ENCODE data around the gene OPA1. TPM values are rescaled to one million over a fixed set of nuclear protein-coding genes. Genes with fewer than 3 reads are reported as not detected.

Gene OPA1, protein sequence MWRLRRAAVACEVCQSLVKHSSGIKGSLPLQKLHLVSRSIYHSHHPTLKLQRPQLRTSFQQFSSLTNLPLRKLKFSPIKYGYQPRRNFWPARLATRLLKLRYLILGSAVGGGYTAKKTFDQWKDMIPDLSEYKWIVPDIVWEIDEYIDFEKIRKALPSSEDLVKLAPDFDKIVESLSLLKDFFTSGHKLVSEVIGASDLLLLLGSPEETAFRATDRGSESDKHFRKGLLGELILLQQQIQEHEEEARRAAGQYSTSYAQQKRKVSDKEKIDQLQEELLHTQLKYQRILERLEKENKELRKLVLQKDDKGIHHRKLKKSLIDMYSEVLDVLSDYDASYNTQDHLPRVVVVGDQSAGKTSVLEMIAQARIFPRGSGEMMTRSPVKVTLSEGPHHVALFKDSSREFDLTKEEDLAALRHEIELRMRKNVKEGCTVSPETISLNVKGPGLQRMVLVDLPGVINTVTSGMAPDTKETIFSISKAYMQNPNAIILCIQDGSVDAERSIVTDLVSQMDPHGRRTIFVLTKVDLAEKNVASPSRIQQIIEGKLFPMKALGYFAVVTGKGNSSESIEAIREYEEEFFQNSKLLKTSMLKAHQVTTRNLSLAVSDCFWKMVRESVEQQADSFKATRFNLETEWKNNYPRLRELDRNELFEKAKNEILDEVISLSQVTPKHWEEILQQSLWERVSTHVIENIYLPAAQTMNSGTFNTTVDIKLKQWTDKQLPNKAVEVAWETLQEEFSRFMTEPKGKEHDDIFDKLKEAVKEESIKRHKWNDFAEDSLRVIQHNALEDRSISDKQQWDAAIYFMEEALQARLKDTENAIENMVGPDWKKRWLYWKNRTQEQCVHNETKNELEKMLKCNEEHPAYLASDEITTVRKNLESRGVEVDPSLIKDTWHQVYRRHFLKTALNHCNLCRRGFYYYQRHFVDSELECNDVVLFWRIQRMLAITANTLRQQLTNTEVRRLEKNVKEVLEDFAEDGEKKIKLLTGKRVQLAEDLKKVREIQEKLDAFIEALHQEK
- total RNA-seq (10 to 100 TPM; 45.9 to 58.7 (median 49.0) TPM), polyA plus RNA-seq (10 to 100 TPM; 20.4 to 28.2 (median 23.7) TPM)

DNA sequence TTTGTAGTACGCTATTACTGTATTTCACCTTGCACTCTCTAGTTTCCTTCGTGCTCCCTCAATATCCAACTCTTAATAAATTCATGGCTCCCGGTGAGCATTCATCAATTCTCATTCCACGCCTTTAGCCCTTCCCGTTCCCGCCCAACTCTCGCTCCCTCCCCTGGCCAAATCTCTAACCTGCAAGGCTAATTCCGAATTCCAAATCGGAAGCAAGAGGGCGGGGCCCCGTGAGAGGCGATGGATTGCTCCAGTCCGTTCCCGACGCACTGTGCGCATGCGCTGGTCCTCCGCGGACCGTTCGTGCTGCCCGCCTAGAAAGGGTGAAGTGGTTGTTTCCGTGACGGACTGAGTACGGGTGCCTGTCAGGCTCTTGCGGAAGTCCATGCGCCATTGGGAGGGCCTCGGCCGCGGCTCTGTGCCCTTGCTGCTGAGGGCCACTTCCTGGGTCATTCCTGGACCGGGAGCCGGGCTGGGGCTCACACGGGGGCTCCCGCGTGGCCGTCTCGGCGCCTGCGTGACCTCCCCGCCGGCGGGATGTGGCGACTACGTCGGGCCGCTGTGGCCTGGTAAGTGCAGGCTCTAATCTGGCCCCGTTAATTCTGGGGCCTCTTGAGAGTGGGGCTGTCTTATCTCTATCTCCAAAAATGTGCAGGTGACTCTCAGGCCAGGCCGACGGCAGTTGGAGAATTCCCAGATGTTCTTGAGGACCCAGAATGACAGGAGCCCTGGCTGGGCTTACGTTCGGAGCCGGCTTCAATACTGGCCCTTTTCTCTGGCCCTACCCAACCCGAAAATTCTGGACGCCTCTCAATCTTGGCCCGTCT is at the start of gene OPA1:
TSS of gene OPA1 (plus strand) at position 368 of the 827 bp plus-strand sequence. CDS start at position 538, 170 bp downstream.
- H3K27me3 ChIP-seq = no peaks in the 10 kb centered on the region
- H3K4me3 ChIP-seq = peak within 1 kb of the TSS; percentile 65 to 84 (median 72)
- H3K4me1 ChIP-seq = peaks cover 0 to 21% (median 20%) of the 10 kb centered on the region in 4 donors
- peak within 1 kb of the TSS; percentile 83 to 88 (median 86) for H3K27ac ChIP-seq
- H3K9me3 ChIP-seq = no peaks in the 10 kb centered on the region
- peaks cover 0 to 9% (median 0%) of the 10 kb centered on the region in 4 donors for H3K36me3 ChIP-seq
- DNase-seq = peak; percentile 99
- TF ChIP-seq POLR2A (IDR thresholded peaks at IDR 0.05) (peak; percentile 57 to 73), EP300 (IDR thresholded peaks at IDR 0.05) (peak in 1 of 4 donors; percentile 85), POLR2AphosphoS5 (IDR thresholded peaks at IDR 0.05) (peak; percentile 85 to 95 (median 91))
- TF ChIP-seq, protein P1, sequence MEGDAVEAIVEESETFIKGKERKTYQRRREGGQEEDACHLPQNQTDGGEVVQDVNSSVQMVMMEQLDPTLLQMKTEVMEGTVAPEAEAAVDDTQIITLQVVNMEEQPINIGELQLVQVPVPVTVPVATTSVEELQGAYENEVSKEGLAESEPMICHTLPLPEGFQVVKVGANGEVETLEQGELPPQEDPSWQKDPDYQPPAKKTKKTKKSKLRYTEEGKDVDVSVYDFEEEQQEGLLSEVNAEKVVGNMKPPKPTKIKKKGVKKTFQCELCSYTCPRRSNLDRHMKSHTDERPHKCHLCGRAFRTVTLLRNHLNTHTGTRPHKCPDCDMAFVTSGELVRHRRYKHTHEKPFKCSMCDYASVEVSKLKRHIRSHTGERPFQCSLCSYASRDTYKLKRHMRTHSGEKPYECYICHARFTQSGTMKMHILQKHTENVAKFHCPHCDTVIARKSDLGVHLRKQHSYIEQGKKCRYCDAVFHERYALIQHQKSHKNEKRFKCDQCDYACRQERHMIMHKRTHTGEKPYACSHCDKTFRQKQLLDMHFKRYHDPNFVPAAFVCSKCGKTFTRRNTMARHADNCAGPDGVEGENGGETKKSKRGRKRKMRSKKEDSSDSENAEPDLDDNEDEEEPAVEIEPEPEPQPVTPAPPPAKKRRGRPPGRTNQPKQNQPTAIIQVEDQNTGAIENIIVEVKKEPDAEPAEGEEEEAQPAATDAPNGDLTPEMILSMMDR (IDR thresholded peaks at IDR 0.05) = peak in 3 of 4 experiments; percentile 5 to 34 (median 15)
- WGBS, 2 donors = 1 to 2% methylated on average over 55 of the region's 55 CpGs
- intact Hi-C loops (cut with DNase I) = loop anchor here (5.0 kb wide), 2 partner anchors 676 to 761 kb away; partner anchors contain the start of gene MB21D2

DNA sequence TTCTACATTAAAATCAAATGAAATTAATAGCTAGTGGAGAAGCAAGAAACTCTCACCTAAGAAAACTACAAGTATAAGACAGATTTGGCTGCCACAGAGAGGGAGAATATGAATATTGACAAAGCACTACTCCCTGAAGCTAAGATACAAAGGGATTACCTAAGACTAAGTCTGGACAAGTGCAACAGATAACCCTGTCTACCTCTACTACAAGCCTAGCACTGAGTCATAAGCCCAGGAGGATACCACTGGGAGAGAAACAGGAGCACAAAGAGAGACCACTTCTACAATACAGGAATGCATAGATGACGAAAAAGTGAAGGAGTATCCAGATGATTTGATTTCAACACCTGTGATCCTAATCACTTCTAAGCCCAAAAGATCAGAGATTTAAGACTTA is 48.7 kb upstream of the OPA1 start:
- H3K4me3 ChIP-seq = no peak overlapping the region
- intact Hi-C loops (cut with DNase I) = no loop called here
- DNase-seq = no peak
- 83 to 93% methylated on average over 1 of the region's 1 CpG for WGBS, 2 donors
- no peaks in the 10 kb centered on the region for H3K27me3 ChIP-seq
- H3K27ac ChIP-seq = no peak overlapping the region
- TF ChIP-seq, protein P1 (IDR thresholded peaks at IDR 0.05) = no peak
- TF ChIP-seq EP300 (IDR thresholded peaks at IDR 0.05) (no peak), POLR2AphosphoS5 (IDR thresholded peaks at IDR 0.05) (no peak), POLR2A (IDR thresholded peaks at IDR 0.05) (no peak)
- no peaks in the 10 kb centered on the region for H3K36me3 ChIP-seq
- H3K4me1 ChIP-seq = no peaks in the 10 kb centered on the region
- H3K9me3 ChIP-seq = no peaks in the 10 kb centered on the region

DNA sequence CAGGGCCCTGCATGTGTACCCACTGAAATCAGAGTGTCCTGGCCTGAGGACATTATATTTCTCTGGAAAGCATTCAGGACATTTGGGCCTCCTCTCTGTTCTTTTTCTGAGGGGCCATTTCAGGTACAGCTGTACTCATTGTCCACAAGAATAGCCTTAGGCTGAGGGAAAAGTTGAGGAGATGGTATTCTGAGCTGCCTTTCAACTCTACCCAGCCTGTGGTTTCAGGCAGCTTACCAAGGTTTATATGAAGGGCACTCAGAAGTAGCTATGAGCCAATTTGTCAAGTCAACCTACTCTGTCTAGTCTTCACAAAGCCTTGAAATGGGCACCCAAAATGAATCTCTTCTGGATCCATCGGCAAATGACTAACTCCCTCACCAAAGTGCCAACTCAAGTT is 47.7 kb upstream of the OPA1 start:
- DNase-seq = no peak
- no peaks in the 10 kb centered on the region for H3K36me3 ChIP-seq
- H3K9me3 ChIP-seq = no peaks in the 10 kb centered on the region
- no peak overlapping the region for H3K27ac ChIP-seq
- H3K4me1 ChIP-seq = no peaks in the 10 kb centered on the region
- TF ChIP-seq EP300 (IDR thresholded peaks at IDR 0.05) (no peak), POLR2A (IDR thresholded peaks at IDR 0.05) (no peak), POLR2AphosphoS5 (IDR thresholded peaks at IDR 0.05) (no peak)
- TF ChIP-seq, protein P1 (IDR thresholded peaks at IDR 0.05) = no peak
- no peak overlapping the region for H3K4me3 ChIP-seq
- no peaks in the 10 kb centered on the region for H3K27me3 ChIP-seq
- 96 to 98% methylated on average over 1 of the region's 1 CpG for WGBS, 2 donors
- intact Hi-C loops (cut with DNase I) = no loop called here

DNA sequence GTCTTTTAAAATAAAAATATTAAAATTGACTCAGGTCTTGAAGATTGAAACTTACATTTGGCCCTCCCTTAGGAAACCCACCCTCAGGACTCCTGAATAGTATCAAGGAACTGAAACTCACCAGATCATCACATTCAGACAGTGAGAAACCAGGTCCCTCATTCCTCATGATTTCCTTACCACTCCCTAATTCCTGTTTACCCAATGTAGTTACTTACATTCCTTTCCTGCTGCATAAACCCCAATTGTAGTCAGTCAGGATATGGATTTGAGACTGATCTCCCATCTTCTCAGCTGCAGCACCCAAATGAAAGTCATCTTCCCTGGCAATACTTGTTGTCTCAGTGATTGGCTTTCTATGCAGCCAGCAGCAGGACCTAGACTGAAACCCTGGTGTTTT is 46.9 kb upstream of the OPA1 start:
- Histone ChIP-seq H3K4me1 (no peaks in the 10 kb centered on the region), H3K27ac (no peak overlapping the region), H3K36me3 (no peaks in the 10 kb centered on the region), H3K4me3 (no peak overlapping the region), H3K9me3 (no peaks in the 10 kb centered on the region), H3K27me3 (no peaks in the 10 kb centered on the region)
- intact Hi-C loops (cut with DNase I) = no loop called here
- DNase-seq = no peak
- TF ChIP-seq POLR2AphosphoS5 (IDR thresholded peaks at IDR 0.05) = no peak
- TF ChIP-seq EP300 (IDR thresholded peaks at IDR 0.05) = no peak
- no peak for TF ChIP-seq POLR2A (IDR thresholded peaks at IDR 0.05)
- TF ChIP-seq, protein P1 (IDR thresholded peaks at IDR 0.05) = no peak

Measured in sigmoid colon (tissue), 7 donors.